H1 (cell line): Measurements from ENCODE around the gene TWIST1. TPM values are rescaled to one million over a fixed set of nuclear protein-coding genes. Genes with fewer than 3 reads are reported as not detected.

Source experiments
- CTCF ChIA-PET: fragments of 300-600 bp; sonication (Branson Sonifier 250); formaldehyde crosslinking; loops from one replicate; lab custom pipeline; 2021; ENCODE audit not compliant: partially characterized antibody; lab: Charles Lee
- POLR2A ChIA-PET: fragments of 300-600 bp; sonication (Branson Sonifier 250); formaldehyde crosslinking; loops from one replicate; lab custom pipeline; 2021; ENCODE audit warnings: inconsistent platforms; ENCODE audit not compliant: partially characterized antibody; lab: Charles Lee
- DNase-seq, 2 experiments: peaks; one replicate each; pipeline versions ENCODE4 v3.0.0 to v3.0.0-alpha.2; 2010 to 2022; ENCODE audit warnings: low spot score in 2 of 2, low read depth in 1 of 2, mixed read lengths in 1 of 2
- FAIRE-seq: peaks from 2 replicates; lab custom pipeline; 2011; peaks lifted over from hg19 to GRCh38; lab: Jason Lieb, UNC
- H2AFZ ChIP-seq: 2 replicates; pipeline ENCODE4 v1.8.1; 2012; ENCODE audit warnings: low read length, inconsistent platforms
- H2AK5ac ChIP-seq: 2 replicates; pipeline ENCODE4 v1.6.1; 2013; ENCODE audit warnings: low read depth, low read length
- H2BK120ac ChIP-seq: replicated peaks from 2 replicates; pipeline ENCODE3; 2013; ENCODE audit warnings: low read depth, low read length, inconsistent platforms
- H2BK12ac ChIP-seq: 2 replicates; pipeline ENCODE4 v1.6.1; 2013; ENCODE audit warnings: low read depth, low read length
- H2BK15ac ChIP-seq: 2 replicates; pipeline ENCODE4 v1.6.1; 2013; ENCODE audit warnings: low read length
- H2BK20ac ChIP-seq: 2 replicates; pipeline ENCODE4 v1.6.1; 2013; ENCODE audit warnings: low read length
- H2BK5ac ChIP-seq: 2 replicates; pipeline ENCODE4 v1.6.1; 2013; ENCODE audit warnings: low read depth, low read length
- H3K14ac ChIP-seq: 2 replicates; pipeline ENCODE4 v1.6.1; 2013; ENCODE audit warnings: inconsistent platforms; ENCODE audit not compliant: insufficient read length
- H3K18ac ChIP-seq: 2 replicates; pipeline ENCODE4 v1.6.1; 2013; ENCODE audit warnings: low read length; ENCODE audit errors: extremely low read depth
- H3K23ac ChIP-seq: 2 replicates; pipeline ENCODE4 v1.6.1; 2013; ENCODE audit warnings: inconsistent platforms; ENCODE audit not compliant: insufficient read length
- H3K23me2 ChIP-seq: 2 replicates; pipeline ENCODE4 v1.6.1; 2013; ENCODE audit warnings: low read depth, low read length
- H3K27ac ChIP-seq: 2 replicates; pipeline ENCODE4 v1.6.1; 2011; ENCODE audit warnings: low read depth, low read length, inconsistent platforms
- H3K27me3 ChIP-seq, 4 experiments: replicated peaks in 1 of 4; 1 replicate in 1 of 4; 2 replicates in 3 of 4; pipeline versions ENCODE4 v1.6.1 to v1.8.1; 2011 to 2013; ENCODE audit warnings: low read length in 3 of 4, mild to moderate bottlenecking in 3 of 4, inconsistent platforms in 2 of 4, mixed read lengths in 2 of 4, moderate library complexity in 1 of 4; ENCODE audit not compliant: control insufficient read depth in 3 of 4, insufficient read depth in 3 of 4; ENCODE audit errors: extremely low read depth in 1 of 4
- H3K36me3 ChIP-seq, 4 experiments: 2 replicates each; pipeline versions ENCODE4 v1.6.1 to v1.8.1; 2011 to 2013; ENCODE audit warnings: mild to moderate bottlenecking in 4 of 4, low read length in 3 of 4, moderate library complexity in 2 of 4, control low read depth in 1 of 4, inconsistent platforms in 1 of 4; ENCODE audit not compliant: insufficient read depth in 4 of 4, control insufficient read depth in 2 of 4
- H3K4ac ChIP-seq: replicated peaks from 2 replicates; pipeline ENCODE3; 2013; ENCODE audit warnings: low read length, low read depth, mixed read lengths, inconsistent platforms; ENCODE audit not compliant: insufficient read length
- H3K4me1 ChIP-seq, 4 experiments: replicated peaks in 1 of 4; 1 replicate in 1 of 4; 2 replicates in 3 of 4; pipeline versions ENCODE4 v1.6.1 to v1.8.1; 2011 to 2013; ENCODE audit warnings: low read length in 3 of 4, inconsistent platforms in 2 of 4, mixed read lengths in 1 of 4; ENCODE audit not compliant: insufficient read depth in 4 of 4, control insufficient read depth in 3 of 4
- H3K4me2 ChIP-seq, 2 experiments: 2 replicates each; pipeline versions ENCODE4 v1.6.1 to v1.8.1; 2011 to 2013; ENCODE audit warnings: low read depth in 2 of 2, low read length in 2 of 2, control low read depth in 1 of 2, inconsistent platforms in 1 of 2, mild to moderate bottlenecking in 1 of 2; ENCODE audit not compliant: insufficient read depth in 1 of 2
- H3K4me3 ChIP-seq, 4 experiments: fragments of 200-600, 300-600 bp in 1 of 4; sonication (generic), shearing (Covaris generic), sonication (Bioruptor Twin) in 1 of 4; 2 replicates each; pipeline versions ENCODE4 v1.5.1 to v1.8.1; 2011 to 2016; ENCODE audit warnings: low read length in 4 of 4, low read depth in 3 of 4, control low read depth in 2 of 4, inconsistent platforms in 2 of 4, mild to moderate bottlenecking in 2 of 4, mixed read lengths in 1 of 4, moderate library complexity in 1 of 4; ENCODE audit not compliant: insufficient read depth in 2 of 4; ENCODE audit errors: extremely low read depth in 1 of 4
- H3K56ac ChIP-seq: replicated peaks from 2 replicates; pipeline ENCODE3; 2013; ENCODE audit warnings: low read depth, mild to moderate bottlenecking, mixed read lengths, low read length, inconsistent platforms; ENCODE audit not compliant: insufficient read length
- H3K79me1 ChIP-seq: 2 replicates; pipeline ENCODE4 v1.6.1; 2013; ENCODE audit warnings: low read depth, low read length, control low read depth
- H3K79me2 ChIP-seq, 2 experiments: 2 replicates each; pipeline versions ENCODE4 v1.6.1 to v1.8.1; 2012 to 2013; ENCODE audit warnings: low read length in 2 of 2, mild to moderate bottlenecking in 2 of 2, inconsistent platforms in 1 of 2; ENCODE audit not compliant: insufficient read depth in 2 of 2, control insufficient read depth in 1 of 2
- H3K9ac ChIP-seq, 4 experiments: replicated peaks in 1 of 4; 1 replicate in 1 of 4; 2 replicates in 3 of 4; pipeline versions ENCODE4 v1.6.1 to v1.8.1; 2011 to 2013; ENCODE audit warnings: low read depth in 3 of 4, low read length in 3 of 4, control low read depth in 2 of 4, mild to moderate bottlenecking in 2 of 4, moderate library complexity in 2 of 4, inconsistent platforms in 1 of 4; ENCODE audit errors: extremely low read depth in 1 of 4
- H3K9me3 ChIP-seq, 2 experiments: 2 replicates each; pipeline versions ENCODE4 v1.6.1 to v1.8.1; 2012 to 2013; ENCODE audit warnings: mild to moderate bottlenecking in 2 of 2, moderate library complexity in 2 of 2, control low read depth in 1 of 2, inconsistent platforms in 1 of 2, low read depth in 1 of 2, low read length in 1 of 2, mixed read lengths in 1 of 2; ENCODE audit not compliant: insufficient read depth in 2 of 2
- H4K20me1 ChIP-seq, 2 experiments: replicated peaks in 1 of 2; 2 replicates each; pipeline versions ENCODE3 to v1.8.1; 2011 to 2013; ENCODE audit warnings: inconsistent platforms in 2 of 2, low read length in 2 of 2, mild to moderate bottlenecking in 1 of 2; ENCODE audit not compliant: insufficient read depth in 2 of 2, control insufficient read depth in 1 of 2
- H4K5ac ChIP-seq: 2 replicates; pipeline ENCODE4 v1.6.1; 2013; ENCODE audit warnings: low read length, low read depth, mixed read lengths, inconsistent platforms; ENCODE audit not compliant: insufficient read length
- H4K8ac ChIP-seq: 2 replicates; pipeline ENCODE4 v1.8.0; 2013; ENCODE audit warnings: mild to moderate bottlenecking, moderate library complexity, low read length, inconsistent platforms; ENCODE audit not compliant: insufficient read depth; ENCODE audit errors: extremely low read depth
- H4K91ac ChIP-seq: replicated peaks from 2 replicates; pipeline ENCODE3; 2013; ENCODE audit warnings: low read length, mixed read lengths, inconsistent platforms; ENCODE audit not compliant: insufficient read length
- EGR1 ChIP-seq: IDR thresholded peaks from 2 replicates; pipeline ENCODE4 v1.6.1; 2011; ENCODE audit warnings: low read depth, low read length, borderline replicate concordance
- FOSL1 ChIP-seq: IDR thresholded peaks from 2 replicates; pipeline ENCODE4 v1.6.1; 2011; ENCODE audit warnings: mild to moderate bottlenecking, low read depth, low read length, moderate library complexity; ENCODE audit not compliant: insufficient read depth
- KDM5A ChIP-seq: fragments of 200-600 bp; IDR thresholded peaks from 2 replicates; pipeline ENCODE4 v1.7.1; 2012; ENCODE audit warnings: mild to moderate bottlenecking, low read length, inconsistent platforms, mixed read lengths
- POLR2A ChIP-seq, 2 experiments: IDR thresholded peaks; 1 replicate in 1 of 2; 2 replicates in 1 of 2; pipeline ENCODE4 v1.6.1; 2011; ENCODE audit warnings: low read depth in 2 of 2, low read length in 2 of 2, mild to moderate bottlenecking in 2 of 2; ENCODE audit errors: control extremely low read depth in 1 of 2
- POU5F1 ChIP-seq: IDR thresholded peaks from 2 replicates; pipeline ENCODE4 v1.6.1; 2011; ENCODE audit warnings: low read depth, mild to moderate bottlenecking, low read length, moderate library complexity
- RAD21 ChIP-seq, 2 experiments: IDR thresholded peaks in 1 of 2; conservative IDR thresholded peaks in 1 of 2; 2 replicates each; pipeline ENCODE4 v1.6.1; 2011; ENCODE audit warnings: low read depth in 2 of 2, low read length in 2 of 2, improper control_type of control experiment in 1 of 2, inconsistent platforms in 1 of 2, mild to moderate bottlenecking in 1 of 2, moderate library complexity in 1 of 2
- SIX5 ChIP-seq: IDR thresholded peaks from 2 replicates; pipeline ENCODE4 v1.6.1; 2011; ENCODE audit warnings: mild to moderate bottlenecking, low read depth, low read length
- SUZ12 ChIP-seq: fragments of 200-600 bp; sonication (generic); IDR thresholded peaks from 2 replicates; pipeline ENCODE4 v1.6.1; 2012; ENCODE audit warnings: mild to moderate bottlenecking, inconsistent platforms, low read length, moderate library complexity, mixed read lengths
- TEAD4 ChIP-seq: IDR thresholded peaks from 2 replicates; pipeline ENCODE4 v1.6.1; 2012; ENCODE audit warnings: low read depth, low read length, inconsistent platforms, mixed read lengths
- YY1 ChIP-seq: IDR thresholded peaks from 2 replicates; pipeline ENCODE4 v1.6.1; 2011; ENCODE audit warnings: low read depth, mild to moderate bottlenecking, low read length
- ZNF274 ChIP-seq: IDR thresholded peaks from 2 replicates; pipeline ENCODE4 v1.7.0; 2012; ENCODE audit warnings: low read length, borderline replicate concordance; ENCODE audit errors: extremely low read depth
- WGBS, 2 experiments: shearing (Covaris generic) in 1 of 2; methylation state at CpG; one replicate each; pipeline versions ENCODE4 v1.1.6 to v1.1.7; 2013 to 2015; ENCODE audit warnings: low lambda C conversion rate in 2 of 2, mixed read lengths in 2 of 2, inconsistent platforms in 1 of 2, low coverage in 1 of 2, missing lambda C conversion rate in 1 of 2; ENCODE audit not compliant: insufficient replicate concordance in 2 of 2, insufficient coverage in 1 of 2, insufficient read length in 1 of 2; ENCODE audit errors: extremely low coverage in 1 of 2, missing lambda C conversion rate in 1 of 2; 5-methylcytosine and 5-hydroxymethylcytosine counted together
- polyA plus RNA-seq, 7 experiments: library from polyadenylated mRNA; depleted of rRNA in 3 of 7; stranded (reverse) in 5 of 7; unstranded in 2 of 7; fragments of >200 nt in 5 of 7; fragments of 200-250 nt in 2 of 7; gene quantifications; 1 replicate in 5 of 7; 2 replicates in 1 of 7; 4 replicates in 1 of 7; pipeline versions ENCODE4 v1.2.1 to v1.2.3, GENCODE V29; 2011 to 2013; ENCODE audit warnings: missing spikeins in 2 of 7, mixed read lengths in 2 of 7
- total RNA-seq: library from RNA; stranded (reverse); fragmentation: NEBNext Ultra II Directional; extraction: Animal tissue kit (Norgen Biotek cat#: 25700); gene quantifications from 2 replicates; pipeline ENCODE4 v1.2.1, GENCODE V29; 2021
- TF ChIP-seq, protein P1 (sequence below), 3 experiments: IDR thresholded peaks; 1 replicate in 2 of 3; 2 replicates in 1 of 3; pipeline versions ENCODE4 v1.5.1 to v1.6.1; 2011; ENCODE audit warnings: low read length in 3 of 3, mild to moderate bottlenecking in 3 of 3, inconsistent platforms in 2 of 3, low read depth in 1 of 3, moderate library complexity in 1 of 3; ENCODE audit not compliant: insufficient read depth in 1 of 3; ENCODE audit errors: control extremely low read depth in 1 of 3

TWIST1 gene
- total and polyA plus RNA-seq, 2 of the 8 experiments (the other 6 are each of a cell fraction or from before 2014, with no cell fraction given) = 0.29 to 0.52 TPM

DNA sequence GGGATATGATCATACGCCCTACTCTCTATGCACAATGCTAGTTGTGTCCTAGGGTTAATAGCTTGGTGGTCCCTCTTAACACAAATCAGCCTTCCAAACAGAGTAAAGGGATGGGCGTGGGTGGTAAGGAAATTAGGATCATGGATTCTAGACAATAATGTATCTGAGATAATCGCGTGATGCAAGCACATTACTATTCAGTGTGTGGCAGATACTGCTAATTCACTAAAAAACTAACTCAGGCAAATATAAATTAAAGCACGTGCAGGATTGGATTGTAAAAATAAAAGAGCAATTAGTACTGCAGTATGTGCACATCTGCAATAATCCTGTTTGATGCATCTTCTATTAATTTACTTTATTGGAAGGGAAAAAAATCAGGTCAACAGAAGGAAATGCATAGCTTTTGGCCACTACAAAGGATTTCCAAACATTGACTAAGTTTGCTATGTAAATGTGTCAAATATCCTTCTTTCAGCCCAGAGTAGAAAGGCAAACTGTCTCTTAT is 22.0 kb downstream of the TWIST1 start:
- Histone ChIP-seq H3K23ac (no peak overlapping the region), H3K4me1 (peaks cover 0 to 6% (median 5%) of the 10 kb centered on the region in 4 experiments; a peak in 3 of 7 replicates), H4K91ac (no peak overlapping the region), H3K56ac (no peak overlapping the region), H2BK20ac (no peak overlapping the region), H2AFZ (peak overlapping the region; percentile 12; the same call in 1 of the 2 replicates), H2BK120ac (no peak overlapping the region), H2BK12ac (no peak overlapping the region), H3K4ac (no peak overlapping the region), H2BK5ac (no peak overlapping the region), H3K79me2 (no peaks in the 10 kb centered on the region), H4K5ac (no peak overlapping the region), H3K4me3 (no peak overlapping the region), H3K9me3 (no peaks in the 10 kb centered on the region; a peak in 1 of 4 replicates), H3K14ac (no peak overlapping the region), H2BK15ac (no peak overlapping the region), H3K36me3 (no peaks in the 10 kb centered on the region), H4K20me1 (no peaks in the 10 kb centered on the region), H3K4me2 (no peak overlapping the region), H3K27ac (no peak overlapping the region), H3K18ac (no peak overlapping the region), H2AK5ac (no peak overlapping the region), H3K23me2 (no peaks in the 10 kb centered on the region; the same call in 1 of the 2 replicates), H3K27me3 (no peaks in the 10 kb centered on the region), H3K9ac (no peak overlapping the region), H3K79me1 (no peaks in the 10 kb centered on the region), H4K8ac (no peak overlapping the region)
- no peak for DNase-seq
- ChIA-PET POLR2A (no interaction called here), CTCF (interaction anchor here (0.8 to 1.5 kb wide), 5 partner anchors 18 to 348 kb away, joined by 3 to 5 read pairs (median 3); no protein-coding TSS in a partner anchor)
- FAIRE-seq = no peak
- WGBS, 2 experiments = 87% methylated on average over 5 of the region's 5 CpGs; no CpG with 5 or more reads in 1 of the 2 experiments
- TF ChIP-seq POLR2A (IDR thresholded peaks at IDR 0.05; ENCODE audit: control extremely low read depth in 1 of 2, low read depth in 2 of 2, low read length in 2 of 2) (no peak), TEAD4 (no peak), KDM5A (no peak), SUZ12 (no peak), POU5F1 (no peak), YY1 (no peak), RAD21 (IDR thresholded peaks at IDR 0.05 in 1 of 2, conservative IDR thresholded peaks at IDR 0.05 in 1 of 2; ENCODE audit: low read depth in 2 of 2, low read length in 2 of 2) (no peak), ZNF274 (no peak), FOSL1 (no peak), EGR1 (no peak), SIX5 (no peak)
- TF ChIP-seq, protein P1, sequence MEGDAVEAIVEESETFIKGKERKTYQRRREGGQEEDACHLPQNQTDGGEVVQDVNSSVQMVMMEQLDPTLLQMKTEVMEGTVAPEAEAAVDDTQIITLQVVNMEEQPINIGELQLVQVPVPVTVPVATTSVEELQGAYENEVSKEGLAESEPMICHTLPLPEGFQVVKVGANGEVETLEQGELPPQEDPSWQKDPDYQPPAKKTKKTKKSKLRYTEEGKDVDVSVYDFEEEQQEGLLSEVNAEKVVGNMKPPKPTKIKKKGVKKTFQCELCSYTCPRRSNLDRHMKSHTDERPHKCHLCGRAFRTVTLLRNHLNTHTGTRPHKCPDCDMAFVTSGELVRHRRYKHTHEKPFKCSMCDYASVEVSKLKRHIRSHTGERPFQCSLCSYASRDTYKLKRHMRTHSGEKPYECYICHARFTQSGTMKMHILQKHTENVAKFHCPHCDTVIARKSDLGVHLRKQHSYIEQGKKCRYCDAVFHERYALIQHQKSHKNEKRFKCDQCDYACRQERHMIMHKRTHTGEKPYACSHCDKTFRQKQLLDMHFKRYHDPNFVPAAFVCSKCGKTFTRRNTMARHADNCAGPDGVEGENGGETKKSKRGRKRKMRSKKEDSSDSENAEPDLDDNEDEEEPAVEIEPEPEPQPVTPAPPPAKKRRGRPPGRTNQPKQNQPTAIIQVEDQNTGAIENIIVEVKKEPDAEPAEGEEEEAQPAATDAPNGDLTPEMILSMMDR (IDR thresholded peaks at IDR 0.05; ENCODE audit: control extremely low read depth in 1 of 3, insufficient read depth in 1 of 3, low read depth in 1 of 3, low read length in 3 of 3) = no peak
